GM20000 (cell line): Measurements from ENCODE around the gene KCNK10.

ENCODE experiments used
- DNase-seq: peaks from one replicate; pipeline ENCODE4 v3.0.0; 2012; ENCODE audit warnings: low spot score
- CTCF ChIP-seq: IDR thresholded peaks from 2 replicates; pipeline ENCODE4 v1.5.1; 2012; ENCODE audit warnings: mild to moderate bottlenecking, control low read depth; ENCODE audit errors: extremely low read depth, missing control alignments

Gene KCNK10

DNA sequence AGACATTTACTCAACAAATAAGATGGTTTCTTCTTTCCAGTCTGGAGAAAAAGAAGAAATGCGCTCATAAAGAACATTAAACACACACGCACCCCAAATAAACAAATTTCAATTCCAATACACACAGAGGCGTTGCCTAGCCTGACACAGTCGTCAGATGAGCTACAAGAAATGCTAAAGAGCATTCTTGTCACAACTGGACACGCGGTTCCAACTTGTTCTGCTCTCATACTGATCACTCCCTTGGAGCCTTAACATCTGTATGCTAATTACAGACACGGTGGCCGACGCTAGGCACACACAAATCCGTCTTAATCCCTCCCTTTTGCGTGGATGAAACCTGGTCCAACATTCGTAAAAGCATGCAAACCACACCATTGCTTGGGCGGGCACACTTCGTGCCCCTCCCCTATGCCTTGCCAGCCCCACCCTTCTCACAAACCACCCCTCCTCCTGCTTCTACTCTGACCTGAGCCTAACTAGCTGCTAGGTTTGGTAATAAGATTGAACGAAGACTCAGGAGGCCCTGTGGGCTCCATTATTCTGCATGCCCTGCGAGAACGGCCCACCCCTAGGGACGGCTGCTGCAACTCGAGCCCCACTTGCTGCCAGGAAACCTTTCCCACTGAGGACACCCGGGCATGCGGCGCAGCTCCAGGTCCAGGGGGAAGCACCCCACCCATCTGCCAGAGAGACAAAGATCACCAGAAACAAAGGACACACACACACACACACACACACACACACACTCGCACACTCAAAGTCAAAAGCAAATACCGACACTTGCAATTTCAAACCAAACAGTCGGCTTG is 1.2 kb downstream of the KCNK10 start:
- DNase-seq: no peak
- no peak for TF ChIP-seq CTCF

- TF ChIP-seq CTCF: no peak
- no peak for DNase-seq
Observed at GRCh38 chr14:88318406-88318805, 4.7 kb downstream of the KCNK10 start.

- DNase-seq: no peak
- no peak for TF ChIP-seq CTCF
Observed at GRCh38 chr14:88316521-88316920, 6.5 kb downstream of the KCNK10 start.

- TF ChIP-seq CTCF: no peak
- DNase-seq: no peak
Observed at GRCh38 chr14:88312257-88312656, 10.8 kb downstream of the KCNK10 start.

DNA sequence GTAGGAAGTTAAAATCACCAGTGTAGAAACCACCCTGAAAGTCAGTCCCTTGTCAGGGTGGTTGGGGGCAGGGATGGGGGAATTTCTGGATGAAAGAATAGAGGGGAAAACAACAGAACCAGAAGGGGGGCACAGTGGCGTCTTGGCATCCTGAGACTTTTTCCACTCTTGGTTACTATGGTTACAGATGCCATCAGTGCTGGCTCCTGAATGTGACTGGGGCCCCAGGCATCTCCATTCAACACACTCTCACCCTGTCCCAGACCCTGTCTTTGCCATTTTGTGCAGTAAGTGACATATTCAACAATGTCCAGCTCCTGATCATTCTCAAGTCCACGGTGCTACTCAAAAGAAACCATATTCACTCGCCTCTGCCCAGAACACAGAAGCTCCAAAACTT is 11.3 kb downstream of the KCNK10 start:
- TF ChIP-seq CTCF: no peak

DNA sequence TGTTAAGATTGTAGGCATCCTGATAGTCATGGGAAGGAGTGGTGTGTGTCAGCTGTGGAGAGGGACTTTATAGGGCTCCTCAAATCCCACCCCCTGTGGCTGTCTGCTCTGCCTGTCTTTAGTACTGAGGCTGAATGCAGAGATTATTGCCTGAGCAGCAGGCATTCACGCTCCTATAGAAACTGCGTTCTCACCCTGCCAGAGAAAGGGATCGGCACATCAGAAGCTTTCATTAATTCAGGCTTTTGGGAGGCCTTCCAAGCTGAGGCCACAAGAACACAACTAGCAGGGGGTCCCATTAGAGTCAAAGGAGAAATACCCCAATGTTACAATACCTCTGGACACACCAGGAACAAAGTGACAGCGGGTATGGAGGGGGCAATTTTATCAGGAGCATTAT is 12.6 kb downstream of the KCNK10 start:
- no peak for TF ChIP-seq CTCF
- no peak for DNase-seq

More for the DNA sequence above, 11.3 kb downstream of the KCNK10 start:
- no peak for DNase-seq

GRCh38 chr14:88310021-88310420 is 13.0 kb downstream of the KCNK10 start:
- no peak for TF ChIP-seq CTCF

More at GRCh38 chr14:88310021-88310420, 13.0 kb downstream of the KCNK10 start:
- no peak for DNase-seq
